ENCODE data around the gene ZDHHC8. TPM values are rescaled to one million over a fixed set of nuclear protein-coding genes. Genes with fewer than 3 reads are reported as not detected.

Gene ZDHHC8
- total RNA-seq, 2 donors from 2014 or later, result 27.9 to 34.1 TPM

GRCh38 chr22:20173246-20173645 lies 41.6 kb downstream of the ZDHHC8 start:
- H3K4me3 ChIP-seq, result no peak overlapping the region
- TF ChIP-seq CTCF (IDR thresholded peaks at IDR 0.05), result no peak
- no peak for DNase-seq
- no peaks in the 10 kb centered on the region for H3K9me3 ChIP-seq
- no peak overlapping the region for H3K9ac ChIP-seq (ENCODE audit: low read depth in 2 of 2, low read length in 2 of 2)
- no peaks in the 10 kb centered on the region for H3K27me3 ChIP-seq
- intact Hi-C loops (cut with DNase I), result no loop called here
- H3K36me3 ChIP-seq, result no peaks in the 10 kb centered on the region
- H3K27ac ChIP-seq, result no peak overlapping the region
- H3K4me1 ChIP-seq, result no peaks in the 10 kb centered on the region

- no peak for DNase-seq
- Histone ChIP-seq H3K9ac (ENCODE audit: low read depth in 2 of 2, low read length in 2 of 2) (no peak overlapping the region), H3K27ac (no peak overlapping the region), H3K4me3 (no peak overlapping the region), H3K27me3 (no peaks in the 10 kb centered on the region), H3K36me3 (no peaks in the 10 kb centered on the region), H3K4me1 (no peaks in the 10 kb centered on the region), H3K9me3 (no peaks in the 10 kb centered on the region)
- intact Hi-C loops (cut with DNase I), result no loop called here
- no peak for TF ChIP-seq CTCF (IDR thresholded peaks at IDR 0.05)
Observed at GRCh38 chr22:20173772-20174171, 42.2 kb downstream of the ZDHHC8 start.

- H3K27ac ChIP-seq, result no peak overlapping the region
- H3K36me3 ChIP-seq, result no peaks in the 10 kb centered on the region
- H3K9ac ChIP-seq (ENCODE audit: low read depth in 2 of 2, low read length in 2 of 2), result no peak overlapping the region
- H3K27me3 ChIP-seq, result no peaks in the 10 kb centered on the region
- no peaks in the 10 kb centered on the region for H3K9me3 ChIP-seq
- no peak overlapping the region for H3K4me3 ChIP-seq
- no peak for DNase-seq
- intact Hi-C loops (cut with DNase I), result no loop called here
- TF ChIP-seq CTCF (IDR thresholded peaks at IDR 0.05), result no peak
- H3K4me1 ChIP-seq, result no peaks in the 10 kb centered on the region
Observed at GRCh38 chr22:20174785-20175596, 43.4 kb downstream of the ZDHHC8 start.

- intact Hi-C loops (cut with DNase I), result no loop called here
- no peak for TF ChIP-seq CTCF (IDR thresholded peaks at IDR 0.05)
Observed at GRCh38 chr22:20175597-20175900, 43.9 kb downstream of the ZDHHC8 start.

GRCh38 chr22:20176421-20177085 lies 44.9 kb downstream of the ZDHHC8 start:
- Histone ChIP-seq H3K27ac (no peak overlapping the region), H3K36me3 (no peaks in the 10 kb centered on the region), H3K27me3 (no peaks in the 10 kb centered on the region), H3K9ac (ENCODE audit: low read depth in 2 of 2, low read length in 2 of 2) (no peak overlapping the region), H3K4me1 (no peaks in the 10 kb centered on the region), H3K9me3 (no peaks in the 10 kb centered on the region), H3K4me3 (no peak overlapping the region)
- TF ChIP-seq CTCF (IDR thresholded peaks at IDR 0.05), result no peak
- DNase-seq, result no peak
- intact Hi-C loops (cut with DNase I), result no loop called here

More at GRCh38 chr22:20175597-20175900, 43.9 kb downstream of the ZDHHC8 start:
- no peak overlapping the region for H3K27ac ChIP-seq
- DNase-seq, result no peak
- no peaks in the 10 kb centered on the region for H3K27me3 ChIP-seq
- no peak overlapping the region for H3K9ac ChIP-seq (ENCODE audit: low read depth in 2 of 2, low read length in 2 of 2)
- H3K9me3 ChIP-seq, result no peaks in the 10 kb centered on the region
- H3K36me3 ChIP-seq, result no peaks in the 10 kb centered on the region
- H3K4me1 ChIP-seq, result no peaks in the 10 kb centered on the region
- no peak overlapping the region for H3K4me3 ChIP-seq
